HT1080 (cell line): ENCODE results near the gene NCBP3. TPM values are rescaled to one million over a fixed set of nuclear protein-coding genes. Genes with fewer than 3 reads are reported as not detected.
"Not testable (repeated sequence)": the region's sequence is repeated elsewhere in the genome, so short reads cannot be mapped to it uniquely, and the experiment has no call there.

Experiments
- DNase-seq: peaks from one replicate; pipeline ENCODE4 v3.0.0-alpha.2; 2015; ENCODE audit warnings: low read depth
- total RNA-seq: library from RNA; depleted of rRNA; stranded (reverse); fragments of >200 nt; shearing (Covaris generic); gene quantifications from 2 replicates; pipeline ENCODE4 v1.2.3, GENCODE V29; 2014

NCBP3 gene
- total RNA-seq, 1 experiment from 2014 or later: 23.6 TPM

- no peak for DNase-seq
Measured at GRCh38 chr17:3882276-3882675, 36.2 kb upstream of the NCBP3 start.

- no peak for DNase-seq
Measured at GRCh38 chr17:3880983-3881382, 34.9 kb upstream of the NCBP3 start.

GRCh38 chr17:3879591-3880417 lies 33.8 kb upstream of the NCBP3 start:
- no peak for DNase-seq

- DNase-seq: peak; percentile 49
Measured at GRCh38 chr17:3879186-3879585, 33.1 kb upstream of the NCBP3 start.

- no peak for DNase-seq
Measured at GRCh38 chr17:3877220-3877619, 31.2 kb upstream of the NCBP3 start.

GRCh38 chr17:3875317-3875716 lies 29.3 kb upstream of the NCBP3 start:
- no peak for DNase-seq

- no peak for DNase-seq
Measured at GRCh38 chr17:3873862-3874261, 27.8 kb upstream of the NCBP3 start.

GRCh38 chr17:3870871-3871306 lies 24.8 kb upstream of the NCBP3 start:
- peak; percentile 24 for DNase-seq

- DNase-seq: no peak
Measured at GRCh38 chr17:3867606-3868005, 21.6 kb upstream of the NCBP3 start.

- DNase-seq: no peak
Measured at GRCh38 chr17:3867106-3867505, 21.1 kb upstream of the NCBP3 start.

GRCh38 chr17:3866276-3866675 lies 20.2 kb upstream of the NCBP3 start:
- no peak for DNase-seq

- peak; percentile 18 for DNase-seq
Measured at GRCh38 chr17:3865176-3865575, 19.1 kb upstream of the NCBP3 start.

- DNase-seq: no peak
Measured at GRCh38 chr17:3864534-3864933, 18.5 kb upstream of the NCBP3 start.

GRCh38 chr17:3861761-3862681 lies 16.0 kb upstream of the NCBP3 start:
- DNase-seq: no peak

GRCh38 chr17:3860939-3861700 lies 15.1 kb upstream of the NCBP3 start:
- DNase-seq: no peak

- no peak for DNase-seq
Measured at GRCh38 chr17:3859940-3860339, 13.9 kb upstream of the NCBP3 start.

- no peak for DNase-seq
Measured at GRCh38 chr17:3857261-3858105, 11.4 kb upstream of the NCBP3 start.

- not testable (repeated sequence) for DNase-seq
Measured at GRCh38 chr17:3854204-3854603, 8.2 kb upstream of the NCBP3 start.

- no peak for DNase-seq
Measured at GRCh38 chr17:3852561-3852960, 6.5 kb upstream of the NCBP3 start.

- DNase-seq: no peak
Measured at GRCh38 chr17:3851461-3852100, 5.5 kb upstream of the NCBP3 start.
